ENCODE data around the gene UGT1A8. TPM values are rescaled to one million over a fixed set of nuclear protein-coding genes. Genes with fewer than 3 reads are reported as not detected.

The UGT1A8 gene
- total and polyA plus RNA-seq, 3 experiments from 2014 or later: not detected

GRCh38 chr2:233791151-233791882 is 173.9 kb downstream of the UGT1A8 start:
- POLR2A ChIA-PET: no interaction called here
- CTCF ChIA-PET: no interaction called here

GRCh38 chr2:233791883-233792329 is 174.5 kb downstream of the UGT1A8 start:
- POLR2A ChIA-PET: no interaction called here

More at GRCh38 chr2:233791151-233791882, 173.9 kb downstream of the UGT1A8 start:
- Histone ChIP-seq H3K27me3 (ENCODE audit: insufficient read depth, low read length, poor library complexity, severe bottlenecking) (no peaks in the 10 kb centered on the region), H3K4me1 (ENCODE audit: insufficient read depth, low read length) (no peaks in the 10 kb centered on the region), H3K36me3 (ENCODE audit: insufficient read depth, low read length) (no peaks in the 10 kb centered on the region), H3K27ac (ENCODE audit: low read depth, low read length) (no peak overlapping the region), H3K4me3 (ENCODE audit: low read length) (no peak overlapping the region), H3K9me3 (ENCODE audit: low read length) (no peaks in the 10 kb centered on the region)
- DNase-seq: no peak
- Mint-ChIP-seq H3K9me3 (peaks cover 0 to 1% (median 0%) of the 10 kb centered on the region in 5 donors), H3K27ac (no peak overlapping the region), H3K4me1 (peaks cover 0 to 3% (median 0%) of the 10 kb centered on the region in 3 donors), H3K36me3 (no peaks in the 10 kb centered on the region), H3K4me3 (no peak overlapping the region), H3K27me3 (peaks cover 8 to 17% of the 10 kb centered on the region in 2 donors)

GRCh38 chr2:233792720-233793119 is 175.3 kb downstream of the UGT1A8 start:
- ChIA-PET CTCF (no interaction called here), POLR2A (no interaction called here)
- no peaks in the 10 kb centered on the region for H3K4me1 ChIP-seq (ENCODE audit: insufficient read depth, low read length)

More at GRCh38 chr2:233791883-233792329, 174.5 kb downstream of the UGT1A8 start:
- DNase-seq: no peak
- H3K4me1 Mint-ChIP-seq: peaks cover 0 to 3% (median 0%) of the 10 kb centered on the region in 3 donors
- H3K4me1 ChIP-seq (ENCODE audit: insufficient read depth, low read length): no peaks in the 10 kb centered on the region
- no peaks in the 10 kb centered on the region for H3K36me3 Mint-ChIP-seq
- H3K27ac ChIP-seq (ENCODE audit: low read depth, low read length): no peak overlapping the region
- H3K4me3 ChIP-seq (ENCODE audit: low read length): no peak overlapping the region
- H3K27ac Mint-ChIP-seq: no peak overlapping the region
- H3K9me3 Mint-ChIP-seq: no peaks in the 10 kb centered on the region
- no peaks in the 10 kb centered on the region for H3K36me3 ChIP-seq (ENCODE audit: insufficient read depth, low read length)
- H3K27me3 Mint-ChIP-seq: peaks cover 5 to 15% of the 10 kb centered on the region in 2 donors
- CTCF ChIA-PET: no interaction called here
- no peaks in the 10 kb centered on the region for H3K9me3 ChIP-seq (ENCODE audit: low read length)
- no peak overlapping the region for H3K4me3 Mint-ChIP-seq
- no peaks in the 10 kb centered on the region for H3K27me3 ChIP-seq (ENCODE audit: insufficient read depth, low read length, poor library complexity, severe bottlenecking)

GRCh38 chr2:233793465-233794127 is 176.2 kb downstream of the UGT1A8 start:
- Mint-ChIP-seq H3K9me3 (no peaks in the 10 kb centered on the region), H3K4me3 (no peak overlapping the region), H3K36me3 (no peaks in the 10 kb centered on the region), H3K27ac (no peak overlapping the region), H3K27me3 (peaks cover 5 to 19% of the 10 kb centered on the region in 2 donors), H3K4me1 (peaks cover 0 to 3% (median 0%) of the 10 kb centered on the region in 3 donors)
- H3K27ac ChIP-seq (ENCODE audit: low read depth, low read length): no peak overlapping the region
- no peaks in the 10 kb centered on the region for H3K36me3 ChIP-seq (ENCODE audit: insufficient read depth, low read length)
- no peak overlapping the region for H3K4me3 ChIP-seq (ENCODE audit: low read length)
- no peak for DNase-seq
- POLR2A ChIA-PET: no interaction called here
- H3K27me3 ChIP-seq (ENCODE audit: insufficient read depth, low read length, poor library complexity, severe bottlenecking): no peaks in the 10 kb centered on the region
- H3K4me1 ChIP-seq (ENCODE audit: insufficient read depth, low read length): no peaks in the 10 kb centered on the region
- CTCF ChIA-PET: no interaction called here
- H3K9me3 ChIP-seq (ENCODE audit: low read length): no peaks in the 10 kb centered on the region

More at GRCh38 chr2:233792720-233793119, 175.3 kb downstream of the UGT1A8 start:
- no peaks in the 10 kb centered on the region for H3K36me3 ChIP-seq (ENCODE audit: insufficient read depth, low read length)
- H3K27me3 ChIP-seq (ENCODE audit: insufficient read depth, low read length, poor library complexity, severe bottlenecking): no peaks in the 10 kb centered on the region
- H3K9me3 Mint-ChIP-seq: no peaks in the 10 kb centered on the region
- H3K36me3 Mint-ChIP-seq: no peaks in the 10 kb centered on the region
- H3K27ac Mint-ChIP-seq: no peak overlapping the region
- no peaks in the 10 kb centered on the region for H3K9me3 ChIP-seq (ENCODE audit: low read length)
- no peak overlapping the region for H3K4me3 ChIP-seq (ENCODE audit: low read length)
- peaks cover 5 to 15% of the 10 kb centered on the region in 2 donors for H3K27me3 Mint-ChIP-seq
- H3K27ac ChIP-seq (ENCODE audit: low read depth, low read length): no peak overlapping the region
- H3K4me1 Mint-ChIP-seq: peaks cover 0 to 3% (median 0%) of the 10 kb centered on the region in 3 donors
- DNase-seq: no peak
- H3K4me3 Mint-ChIP-seq: no peak overlapping the region

GRCh38 chr2:233794128-233794658 is 176.8 kb downstream of the UGT1A8 start:
- Histone ChIP-seq H3K4me3 (ENCODE audit: low read length) (no peak overlapping the region), H3K9me3 (ENCODE audit: low read length) (no peaks in the 10 kb centered on the region), H3K27me3 (ENCODE audit: insufficient read depth, low read length, poor library complexity, severe bottlenecking) (no peaks in the 10 kb centered on the region), H3K4me1 (ENCODE audit: insufficient read depth, low read length) (no peaks in the 10 kb centered on the region), H3K27ac (ENCODE audit: low read depth, low read length) (no peak overlapping the region), H3K36me3 (ENCODE audit: insufficient read depth, low read length) (no peaks in the 10 kb centered on the region)
- ChIA-PET POLR2A (no interaction called here), CTCF (no interaction called here)
- Mint-ChIP-seq H3K36me3 (no peaks in the 10 kb centered on the region), H3K27me3 (peaks cover 5 to 19% of the 10 kb centered on the region in 2 donors), H3K4me1 (no peaks in the 10 kb centered on the region), H3K9me3 (no peaks in the 10 kb centered on the region), H3K4me3 (no peak overlapping the region), H3K27ac (no peak overlapping the region)
- DNase-seq: no peak

GRCh38 chr2:233795735-233796171 is 178.3 kb downstream of the UGT1A8 start:
- Histone ChIP-seq H3K4me3 (ENCODE audit: low read length) (no peak overlapping the region), H3K27me3 (ENCODE audit: insufficient read depth, low read length, poor library complexity, severe bottlenecking) (no peaks in the 10 kb centered on the region), H3K4me1 (ENCODE audit: insufficient read depth, low read length) (no peaks in the 10 kb centered on the region), H3K9me3 (ENCODE audit: low read length) (no peaks in the 10 kb centered on the region), H3K27ac (ENCODE audit: low read depth, low read length) (no peak overlapping the region), H3K36me3 (ENCODE audit: insufficient read depth, low read length) (no peaks in the 10 kb centered on the region)
- H3K36me3 Mint-ChIP-seq: no peaks in the 10 kb centered on the region
- DNase-seq: no peak
- ChIA-PET POLR2A (no interaction called here), CTCF (no interaction called here)
- H3K9me3 Mint-ChIP-seq: no peaks in the 10 kb centered on the region
- H3K4me1 Mint-ChIP-seq: no peaks in the 10 kb centered on the region
- H3K4me3 Mint-ChIP-seq: no peak overlapping the region
- no peak overlapping the region for H3K27ac Mint-ChIP-seq
- H3K27me3 Mint-ChIP-seq: peaks cover 4 to 17% of the 10 kb centered on the region in 2 donors

GRCh38 chr2:233796254-233796653 is 178.8 kb downstream of the UGT1A8 start:
- Mint-ChIP-seq H3K9me3 (no peaks in the 10 kb centered on the region), H3K27me3 (peaks cover 3 to 12% of the 10 kb centered on the region in 2 donors), H3K27ac (no peak overlapping the region), H3K4me1 (peaks cover 2 to 3% (median 2%) of the 10 kb centered on the region in 3 donors), H3K36me3 (no peaks in the 10 kb centered on the region), H3K4me3 (no peak overlapping the region)
- no peaks in the 10 kb centered on the region for H3K9me3 ChIP-seq (ENCODE audit: low read length)
- no peaks in the 10 kb centered on the region for H3K27me3 ChIP-seq (ENCODE audit: insufficient read depth, low read length, poor library complexity, severe bottlenecking)
- ChIA-PET POLR2A (no interaction called here), CTCF (no interaction called here)
- no peak for DNase-seq
- no peak overlapping the region for H3K27ac ChIP-seq (ENCODE audit: low read depth, low read length)
- no peaks in the 10 kb centered on the region for H3K4me1 ChIP-seq (ENCODE audit: insufficient read depth, low read length)
- H3K4me3 ChIP-seq (ENCODE audit: low read length): no peak overlapping the region
- no peaks in the 10 kb centered on the region for H3K36me3 ChIP-seq (ENCODE audit: insufficient read depth, low read length)
